A549 treated with DMSO at 1 μM for 4 hours (cell line): ENCODE measurements around the gene NKX3-2. TPM values are rescaled to one million over a fixed set of nuclear protein-coding genes. Genes with fewer than 3 reads are reported as not detected.

Experiments
- total RNA-seq: library from RNA; stranded (reverse); fragments of 200-300 nt; extraction: Qiagen RNA extraction; gene quantifications from 5 replicates; pipeline ENCODE4 v1.2.3, GENCODE V29; 2022; ENCODE audit warnings: low read depth

Gene NKX3-2
- 0.10 to 0.23 TPM (median 0.15 TPM) in 5 replicates for total RNA-seq

DNA sequence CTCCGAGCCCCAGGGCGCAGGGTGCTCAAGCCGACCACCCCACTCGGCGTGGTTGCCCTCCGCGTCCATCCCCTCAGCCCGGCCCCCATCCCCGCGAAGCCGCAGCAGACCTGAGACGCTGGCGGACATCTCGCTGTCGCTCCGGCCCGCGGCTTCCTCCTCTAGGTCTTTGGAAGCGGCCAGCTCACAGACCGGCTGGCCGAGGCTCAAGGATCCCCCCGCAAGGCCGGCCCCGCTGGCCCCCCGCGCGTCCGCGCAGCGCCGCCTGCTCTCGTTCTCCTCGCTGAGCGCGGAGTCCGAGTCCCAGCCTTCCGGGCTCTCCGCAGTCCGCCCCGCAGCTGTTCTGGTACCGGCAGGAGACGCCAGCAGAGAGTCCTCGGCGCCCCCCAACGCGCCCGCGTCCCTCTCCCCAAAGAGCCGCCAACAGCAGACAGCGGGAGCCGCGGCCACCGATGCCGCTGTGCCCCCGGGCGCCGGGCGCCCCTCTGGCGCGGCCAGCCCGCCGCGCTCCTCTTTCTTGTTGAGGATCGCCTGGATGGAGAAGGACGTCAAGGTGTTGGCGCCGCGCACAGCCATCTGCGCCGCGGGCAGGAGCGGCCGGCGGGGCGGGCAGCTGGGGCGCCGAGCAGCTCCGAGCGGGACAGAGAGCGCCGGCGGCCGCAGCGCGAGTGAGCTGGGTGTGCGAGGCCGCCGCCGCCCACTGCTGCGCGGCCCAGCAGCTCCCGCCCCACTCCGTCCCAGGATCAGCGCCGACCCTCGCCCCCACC, at the start of gene NKX3-2:
NKX3-2 (minus strand) TSS at position 670 of the 767 bp plus-strand sequence; CDS start at position 576, 94 bp downstream.

Other genes with a start within 250 kb of the NKX3-2 start
- gene RAB28, start 60.2 kb downstream of the NKX3-2 start, total RNA-seq: 8.2 to 10.4 TPM (median 10.2 TPM) in 5 replicates
- 17.2 to 22.6 TPM (median 20.8 TPM) in 5 replicates for gene BOD1L1, start 83.2 kb upstream of the NKX3-2 start, total RNA-seq